Midbrain (tissue), 1 donor: ENCODE data around the gene WASHC3.
"Not testable (repeated sequence)": the region's sequence is repeated elsewhere in the genome, so short reads cannot be mapped to it uniquely, and the experiment has no call there.

Experiments
- DNase-seq: peaks from one replicate; lab custom pipeline; 2025; lab: John Stamatoyannopoulos, UW

Gene WASHC3

GRCh38 chr12:102061560-102062418, at the start of gene WASHC3:
Gene WASHC3, minus strand, starts transcription at chr12:102061991. Its CDS starts 29 bp downstream, at chr12:102061962.
- DNase-seq = peak; percentile 97

GRCh38 chr12:102110782-102111181, 49.0 kb upstream of the WASHC3 start:
- DNase-seq = no peak

- DNase-seq = no peak
These were observed 46.2 kb upstream of the WASHC3 start for GRCh38 chr12:102107970-102108369.

GRCh38 chr12:102106905-102107304, 45.1 kb upstream of the WASHC3 start:
- no peak for DNase-seq

GRCh38 chr12:102096855-102097254, 35.1 kb upstream of the WASHC3 start:
- DNase-seq = no peak

- peak; percentile 5 for DNase-seq
These were observed 34.0 kb upstream of the WASHC3 start for GRCh38 chr12:102095677-102096263.

- DNase-seq = no peak
These were observed 31.5 kb upstream of the WASHC3 start for GRCh38 chr12:102093319-102093718.

- not testable (repeated sequence) for DNase-seq
These were observed 27.5 kb upstream of the WASHC3 start for GRCh38 chr12:102089228-102089835.

- DNase-seq = no peak
These were observed 19.1 kb upstream of the WASHC3 start for GRCh38 chr12:102080842-102081241.

- not testable (repeated sequence) for DNase-seq
These were observed 10.3 kb upstream of the WASHC3 start for GRCh38 chr12:102072092-102072491.

GRCh38 chr12:102069707-102070106, 7.9 kb upstream of the WASHC3 start:
- no peak for DNase-seq

GRCh38 chr12:102067574-102068258, 5.9 kb upstream of the WASHC3 start:
- no peak for DNase-seq

GRCh38 chr12:102064476-102064875, 2.7 kb upstream of the WASHC3 start:
- DNase-seq = no peak

- no peak for DNase-seq
These were observed 1.3 kb upstream of the WASHC3 start for GRCh38 chr12:102063069-102063468.

- no peak for DNase-seq
These were observed 622 bp upstream of the WASHC3 start for GRCh38 chr12:102062419-102062806.

- DNase-seq = peak; percentile 11
These were observed 663 bp downstream of the WASHC3 start for GRCh38 chr12:102061096-102061559.

GRCh38 chr12:102059343-102059742, 2.4 kb downstream of the WASHC3 start:
- DNase-seq = no peak

GRCh38 chr12:102054345-102054744, 7.4 kb downstream of the WASHC3 start:
- DNase-seq = no peak

GRCh38 chr12:102053062-102053349, 8.8 kb downstream of the WASHC3 start:
- no peak for DNase-seq

- DNase-seq = no peak
These were observed 9.4 kb downstream of the WASHC3 start for GRCh38 chr12:102052192-102053061.

GRCh38 chr12:102051431-102051965, 10.3 kb downstream of the WASHC3 start:
- no peak for DNase-seq
